Endodermal cell (in vitro differentiated cells): ENCODE data around the gene MRPS35. TPM values are rescaled to one million over a fixed set of nuclear protein-coding genes. Genes with fewer than 3 reads are reported as not detected.
"Not testable (repeated sequence)": the region's sequence is repeated elsewhere in the genome, so short reads cannot be mapped to it uniquely, and the experiment has no call there.

Experiments used
- DNase-seq: peaks from one replicate; pipeline ENCODE4 v3.0.0-alpha.2; 2017
- H3K27ac ChIP-seq: 2 replicates; pipeline ENCODE4 v1.5.1; 2013; ENCODE audit warnings: mild to moderate bottlenecking, low read depth, low read length, moderate library complexity
- H3K27me3 ChIP-seq: 2 replicates; pipeline ENCODE4 v1.6.1; 2013; ENCODE audit warnings: mild to moderate bottlenecking, low read length, moderate library complexity; ENCODE audit not compliant: insufficient read depth, control insufficient read depth, poor library complexity, severe bottlenecking
- H3K36me3 ChIP-seq: 2 replicates; pipeline ENCODE4 v1.7.0; 2013; ENCODE audit warnings: mild to moderate bottlenecking, low read length, moderate library complexity; ENCODE audit not compliant: control insufficient read depth, insufficient read depth
- H3K4me1 ChIP-seq: one replicate; pipeline ENCODE4 v1.7.0; 2013; ENCODE audit warnings: low read length; ENCODE audit not compliant: control insufficient read depth, insufficient read depth
- H3K4me3 ChIP-seq: 2 replicates; pipeline ENCODE4 v1.5.1; 2013; ENCODE audit warnings: mild to moderate bottlenecking, low read length, moderate library complexity
- H3K9ac ChIP-seq: 2 replicates; pipeline ENCODE4 v1.6.1; 2013; ENCODE audit warnings: mild to moderate bottlenecking, low read length, moderate library complexity; ENCODE audit not compliant: poor library complexity, severe bottlenecking; ENCODE audit errors: extremely low read depth
- H3K9me3 ChIP-seq: 2 replicates; pipeline ENCODE4 v1.6.1; 2013; ENCODE audit warnings: mild to moderate bottlenecking, low read length, moderate library complexity; ENCODE audit not compliant: control insufficient read depth
- H3K27ac Mint-ChIP-seq: 2 replicates; pipeline ENCODE4 v1.8.0; 2020; ENCODE audit warnings: mixed read lengths
- H3K27me3 Mint-ChIP-seq: 2 replicates; pipeline ENCODE4 v1.8.0; 2021; ENCODE audit warnings: mild to moderate bottlenecking, mixed read lengths; ENCODE audit not compliant: insufficient read depth
- H3K36me3 Mint-ChIP-seq: 2 replicates; pipeline ENCODE4 v1.8.0; 2020; ENCODE audit warnings: low read depth, mixed read lengths
- H3K4me1 Mint-ChIP-seq: 2 replicates; pipeline ENCODE4 v1.8.0; 2020; ENCODE audit warnings: mixed read lengths
- H3K4me3 Mint-ChIP-seq: 2 replicates; pipeline ENCODE4 v1.8.0; 2020; ENCODE audit warnings: mild to moderate bottlenecking, moderate library complexity, mixed read lengths
- H3K9me3 Mint-ChIP-seq: 2 replicates; pipeline ENCODE4 v1.8.0; 2020; ENCODE audit warnings: mild to moderate bottlenecking, mixed read lengths
- WGBS, 2 experiments: methylation state at CpG; one replicate each; pipeline versions ENCODE4 v1.1.5 to v1.1.7; 2013; ENCODE audit warnings: missing lambda C conversion rate in 2 of 2, mixed read lengths in 1 of 2; ENCODE audit not compliant: insufficient coverage in 1 of 2, insufficient read length in 1 of 2; 5-methylcytosine and 5-hydroxymethylcytosine counted together
- total RNA-seq, 2 donors: library from RNA; stranded (reverse); fragmentation: NEBNext Ultra II Directional in 1 of 2; extraction: Animal tissue kit (Norgen Biotek cat#: 25700) in 1 of 2; gene quantifications; 2 replicates in 1 of 2; 3 replicates in 1 of 2; pipeline ENCODE4 v1.2.1, GENCODE V29; 2021
- TF ChIP-seq, protein P1 (sequence below): fragments of 200-600 bp; sonication (generic); conservative IDR thresholded peaks from 2 replicates; pipeline ENCODE4 v1.5.0; 2021; ENCODE audit warnings: antibody characterized with exemption, mild to moderate bottlenecking

MRPS35 gene
- total RNA-seq, 2 donors from 2014 or later = 33.7 to 62.6 TPM

- Mint-ChIP-seq H3K27me3 (no peaks in the 10 kb centered on the region), H3K36me3 (peaks cover 66% of the 10 kb centered on the region), H3K9me3 (peaks cover 4% of the 10 kb centered on the region), H3K4me3 (no peak overlapping the region), H3K27ac (no peak overlapping the region), H3K4me1 (no peaks in the 10 kb centered on the region)
- Histone ChIP-seq H3K36me3 (peaks cover 64% of the 10 kb centered on the region), H3K4me1 (no peaks in the 10 kb centered on the region), H3K9me3 (no peaks in the 10 kb centered on the region), H3K27ac (no peak overlapping the region), H3K27me3 (no peaks in the 10 kb centered on the region), H3K9ac (no peak overlapping the region), H3K4me3 (no peak overlapping the region)
- 97 to 100% methylated on average over 2 to 4 of the region's 5 CpGs for WGBS, 2 experiments
- DNase-seq = no peak
- TF ChIP-seq, protein P1, sequence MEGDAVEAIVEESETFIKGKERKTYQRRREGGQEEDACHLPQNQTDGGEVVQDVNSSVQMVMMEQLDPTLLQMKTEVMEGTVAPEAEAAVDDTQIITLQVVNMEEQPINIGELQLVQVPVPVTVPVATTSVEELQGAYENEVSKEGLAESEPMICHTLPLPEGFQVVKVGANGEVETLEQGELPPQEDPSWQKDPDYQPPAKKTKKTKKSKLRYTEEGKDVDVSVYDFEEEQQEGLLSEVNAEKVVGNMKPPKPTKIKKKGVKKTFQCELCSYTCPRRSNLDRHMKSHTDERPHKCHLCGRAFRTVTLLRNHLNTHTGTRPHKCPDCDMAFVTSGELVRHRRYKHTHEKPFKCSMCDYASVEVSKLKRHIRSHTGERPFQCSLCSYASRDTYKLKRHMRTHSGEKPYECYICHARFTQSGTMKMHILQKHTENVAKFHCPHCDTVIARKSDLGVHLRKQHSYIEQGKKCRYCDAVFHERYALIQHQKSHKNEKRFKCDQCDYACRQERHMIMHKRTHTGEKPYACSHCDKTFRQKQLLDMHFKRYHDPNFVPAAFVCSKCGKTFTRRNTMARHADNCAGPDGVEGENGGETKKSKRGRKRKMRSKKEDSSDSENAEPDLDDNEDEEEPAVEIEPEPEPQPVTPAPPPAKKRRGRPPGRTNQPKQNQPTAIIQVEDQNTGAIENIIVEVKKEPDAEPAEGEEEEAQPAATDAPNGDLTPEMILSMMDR = no peak
Measured at GRCh38 chr12:27743601-27744000, 33.0 kb downstream of the MRPS35 start.

DNA sequence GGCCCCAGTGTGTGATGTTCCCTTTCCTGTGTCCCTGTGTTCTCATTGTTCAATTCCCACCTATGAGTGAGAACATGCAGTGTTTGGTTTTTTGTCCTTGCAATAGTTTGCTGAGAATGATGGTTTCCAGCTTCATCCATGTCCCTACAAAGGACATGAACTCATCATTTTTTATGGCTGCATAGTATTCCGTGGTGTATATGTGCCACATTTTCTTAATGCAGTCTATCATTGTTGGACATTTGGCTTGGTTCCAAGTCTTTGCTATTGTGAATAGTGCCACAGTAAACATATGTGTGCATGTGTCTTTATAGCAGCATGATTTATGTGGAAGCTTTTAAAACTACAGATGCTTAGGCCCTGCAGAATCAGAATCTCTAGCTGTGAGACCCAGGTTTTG, 35.1 kb downstream of the MRPS35 start:
- WGBS, 2 experiments = 100% methylated on average over 1 of the region's 1 CpG; no CpG with 5 or more reads in 1 of the 2 experiments
- H3K4me3 ChIP-seq, H3K4me1 Mint-ChIP-seq, H3K4me3 Mint-ChIP-seq, H3K27ac ChIP-seq, H3K27ac Mint-ChIP-seq, H3K9me3 Mint-ChIP-seq, H3K9ac ChIP-seq, DNase-seq, H3K4me1 ChIP-seq, H3K27me3 ChIP-seq, H3K27me3 Mint-ChIP-seq, H3K9me3 ChIP-seq: not testable (repeated sequence)
- peaks cover 55% of the 10 kb centered on the region for H3K36me3 ChIP-seq
- H3K36me3 Mint-ChIP-seq = peaks cover 48% of the 10 kb centered on the region

DNA sequence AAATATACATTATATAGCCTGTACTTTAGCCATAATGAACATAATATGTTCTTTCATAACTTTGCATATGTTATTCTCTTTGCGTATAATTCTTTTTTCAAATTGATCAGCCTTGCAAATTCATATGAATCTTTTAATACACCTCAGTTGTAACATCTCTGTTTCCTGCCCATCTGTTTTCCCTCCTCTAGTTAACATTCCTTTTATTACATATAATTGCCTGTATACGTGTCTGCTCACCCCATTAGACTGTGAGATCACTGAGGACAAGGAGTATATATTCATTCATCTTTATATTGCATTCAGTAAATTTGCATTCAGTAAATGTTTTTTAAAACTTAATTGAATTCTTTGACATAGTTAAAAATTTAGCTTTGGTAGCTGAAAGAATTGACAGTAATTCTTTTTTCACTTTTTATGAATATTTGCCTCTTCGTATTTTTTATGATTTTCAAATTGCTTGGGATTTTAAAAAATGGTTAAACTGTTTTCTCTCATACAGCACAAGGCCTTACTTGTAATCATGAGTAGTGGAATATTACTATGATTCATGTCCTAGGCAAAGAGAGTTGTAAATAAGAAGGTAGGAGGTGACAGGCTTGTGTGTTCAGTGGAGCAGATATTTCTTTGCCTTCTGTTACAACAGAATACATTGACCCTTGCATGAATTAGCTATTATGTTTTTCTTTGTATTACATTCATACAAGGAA, 36.6 kb downstream of the MRPS35 start:
- WGBS, 2 experiments = 93 to 100% methylated on average over 1 to 3 of the region's 3 CpGs
- Mint-ChIP-seq H3K4me1 (no peaks in the 10 kb centered on the region), H3K27ac (peak overlapping the region; percentile 19), H3K4me3 (no peak overlapping the region), H3K27me3 (no peaks in the 10 kb centered on the region), H3K9me3 (peaks cover 4% of the 10 kb centered on the region), H3K36me3 (peaks cover 43% of the 10 kb centered on the region)
- Histone ChIP-seq H3K27me3 (no peaks in the 10 kb centered on the region), H3K36me3 (peaks cover 53% of the 10 kb centered on the region), H3K9ac (no peak overlapping the region), H3K27ac (no peak overlapping the region), H3K4me1 (no peaks in the 10 kb centered on the region), H3K9me3 (no peaks in the 10 kb centered on the region), H3K4me3 (no peak overlapping the region)
- DNase-seq = no peak
- TF ChIP-seq, protein P1 = no peak
